Peyer's patch (tissue), 4 donors: ENCODE data around the gene HSD17B12.

Source experiments
- POLR2A ChIP-seq, 2 donors: fragments of 450-650 bp; IDR thresholded peaks; one replicate each; pipeline ENCODE4 v1.5.1; 2017; ENCODE audit warnings: antibody characterized with exemption in 2 of 2, mild to moderate bottlenecking in 2 of 2, moderate library complexity in 2 of 2
- TF ChIP-seq, protein P1 (sequence below), 6 experiments: fragments of 450-650 bp in 4 of 6; fragments of 200-600 bp in 2 of 6; sonication (generic) in 1 of 6; IDR thresholded peaks; one replicate each; pipeline ENCODE4 v1.5.1; 2017 to 2019; ENCODE audit warnings: antibody characterized with exemption in 6 of 6, mild to moderate bottlenecking in 3 of 6, moderate library complexity in 1 of 6

DNA sequence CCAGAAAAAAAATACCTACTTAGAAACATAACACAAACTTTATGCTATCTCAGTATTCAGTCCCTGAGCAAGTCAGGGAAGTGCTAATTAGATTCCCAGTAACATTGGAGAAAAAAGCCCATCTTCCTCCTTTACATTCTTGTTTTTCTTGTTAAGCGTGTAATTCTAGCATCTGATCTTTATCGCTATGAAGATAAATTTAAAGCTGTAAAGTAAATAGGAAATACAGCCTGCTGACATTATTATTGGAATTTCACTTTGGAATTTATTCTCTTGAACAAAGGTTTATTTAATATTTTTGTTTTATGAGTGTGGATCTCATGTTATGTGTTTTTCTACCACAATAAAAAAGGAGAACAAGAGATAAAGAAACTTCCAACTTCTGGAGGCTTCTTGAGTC lies 214.0 kb downstream of the HSD17B12 start:
- TF ChIP-seq, protein P1, sequence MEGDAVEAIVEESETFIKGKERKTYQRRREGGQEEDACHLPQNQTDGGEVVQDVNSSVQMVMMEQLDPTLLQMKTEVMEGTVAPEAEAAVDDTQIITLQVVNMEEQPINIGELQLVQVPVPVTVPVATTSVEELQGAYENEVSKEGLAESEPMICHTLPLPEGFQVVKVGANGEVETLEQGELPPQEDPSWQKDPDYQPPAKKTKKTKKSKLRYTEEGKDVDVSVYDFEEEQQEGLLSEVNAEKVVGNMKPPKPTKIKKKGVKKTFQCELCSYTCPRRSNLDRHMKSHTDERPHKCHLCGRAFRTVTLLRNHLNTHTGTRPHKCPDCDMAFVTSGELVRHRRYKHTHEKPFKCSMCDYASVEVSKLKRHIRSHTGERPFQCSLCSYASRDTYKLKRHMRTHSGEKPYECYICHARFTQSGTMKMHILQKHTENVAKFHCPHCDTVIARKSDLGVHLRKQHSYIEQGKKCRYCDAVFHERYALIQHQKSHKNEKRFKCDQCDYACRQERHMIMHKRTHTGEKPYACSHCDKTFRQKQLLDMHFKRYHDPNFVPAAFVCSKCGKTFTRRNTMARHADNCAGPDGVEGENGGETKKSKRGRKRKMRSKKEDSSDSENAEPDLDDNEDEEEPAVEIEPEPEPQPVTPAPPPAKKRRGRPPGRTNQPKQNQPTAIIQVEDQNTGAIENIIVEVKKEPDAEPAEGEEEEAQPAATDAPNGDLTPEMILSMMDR (IDR thresholded peaks at IDR 0.05) = no peak
- TF ChIP-seq POLR2A (IDR thresholded peaks at IDR 0.05) = no peak
